HepG2 (cell line): Measurements from ENCODE around the gene DMPK. TPM values are rescaled to one million over a fixed set of nuclear protein-coding genes. Genes with fewer than 3 reads are reported as not detected.
A peak's percentile ranks its signal among the peaks of the same experiment; 100 is the strongest.

ENCODE experiments used
- BCL6 ChIP-seq: IDR thresholded peaks from 2 replicates; pipeline ENCODE4 v1.6.1; 2016; ENCODE audit warnings: missing genetic modification reagents, missing compliant biosample characterization
- CERS6 ChIP-seq: sonication (generic); formaldehyde crosslinking; IDR thresholded peaks from 2 replicates; pipeline ENCODE4 v1.5.0; 2020; ENCODE audit warnings: missing genetic modification reagents
- CHD4 ChIP-seq: fragments of 200-600 bp; sonication (generic); IDR thresholded peaks from 2 replicates; pipeline ENCODE4 v1.7.0; 2017; ENCODE audit warnings: mild to moderate bottlenecking, low read length, borderline replicate concordance
- FOXK2 ChIP-seq: fragments of 450-650 bp; IDR thresholded peaks from 2 replicates; pipeline ENCODE4 v1.6.1; 2016
- HNRNPK ChIP-seq: fragments of 200-400 bp; formaldehyde crosslinking; IDR thresholded peaks from 2 replicates; pipeline ENCODE4 v1.6.1; 2018; ENCODE audit warnings: low read length, low read depth, moderate library complexity, mild to moderate bottlenecking; ENCODE audit not compliant: poor library complexity, severe bottlenecking
- HOXD1 ChIP-seq: sonication (generic); formaldehyde crosslinking; IDR thresholded peaks from 2 replicates; pipeline ENCODE4 v1.5.0; 2020; ENCODE audit warnings: missing genetic modification reagents
- MED1 ChIP-seq: sonication (generic); formaldehyde crosslinking; IDR thresholded peaks from 2 replicates; pipeline ENCODE4 v1.4.0; 2020; ENCODE audit warnings: missing genetic modification reagents
- PAX8 ChIP-seq: sonication (generic); formaldehyde crosslinking; IDR thresholded peaks from 2 replicates; pipeline ENCODE4 v1.8.0; 2022; ENCODE audit warnings: mild to moderate bottlenecking, missing genetic modification reagents, borderline replicate concordance
- RFXAP ChIP-seq: sonication (generic); formaldehyde crosslinking; IDR thresholded peaks from 2 replicates; pipeline ENCODE4 v1.4.0; 2020; ENCODE audit warnings: missing genetic modification reagents, borderline replicate concordance
- RXRB ChIP-seq: IDR thresholded peaks from 2 replicates; pipeline ENCODE4 v1.6.1; 2016; ENCODE audit warnings: borderline replicate concordance, missing genetic modification reagents, missing compliant biosample characterization
- SALL1 ChIP-seq: sonication (generic); formaldehyde crosslinking; IDR thresholded peaks from 2 replicates; pipeline ENCODE4 v1.8.0; 2022; ENCODE audit warnings: mild to moderate bottlenecking, missing genetic modification reagents
- TMF1 ChIP-seq: sonication (generic); formaldehyde crosslinking; IDR thresholded peaks from 2 replicates; pipeline ENCODE4 v1.8.1; 2022; ENCODE audit warnings: low read depth, missing genetic modification reagents
- ZBTB14 ChIP-seq: sonication (generic); formaldehyde crosslinking; IDR thresholded peaks from 2 replicates; pipeline ENCODE4 v1.4.0; 2020; ENCODE audit warnings: missing genetic modification reagents
- ZNF3 ChIP-seq: IDR thresholded peaks from 2 replicates; pipeline ENCODE4 v1.7.0; 2017; ENCODE audit warnings: inconsistent platforms
- ZNF317 ChIP-seq: sonication (generic); formaldehyde crosslinking; IDR thresholded peaks from 2 replicates; pipeline ENCODE4 v1.5.0; 2020; ENCODE audit warnings: mild to moderate bottlenecking, missing genetic modification reagents
- ZNF367 ChIP-seq: sonication (generic); formaldehyde crosslinking; IDR thresholded peaks from 2 replicates; pipeline ENCODE4 v1.4.0; 2020; ENCODE audit warnings: missing genetic modification reagents, borderline replicate concordance
- ZNF569 ChIP-seq: sonication (generic); formaldehyde crosslinking; IDR thresholded peaks from 2 replicates; pipeline ENCODE4 v1.5.0; 2020; ENCODE audit warnings: mild to moderate bottlenecking, missing genetic modification reagents, moderate library complexity, borderline replicate concordance
- ZNF652 ChIP-seq: IDR thresholded peaks from 2 replicates; pipeline ENCODE4 v1.6.1; 2016; ENCODE audit warnings: low read depth, borderline replicate concordance
- ZNF670 ChIP-seq: sonication (generic); formaldehyde crosslinking; IDR thresholded peaks from 2 replicates; pipeline ENCODE4 v1.8.0; 2022; ENCODE audit warnings: mild to moderate bottlenecking, missing genetic modification reagents, borderline replicate concordance
- ZNF713 ChIP-seq: sonication (generic); formaldehyde crosslinking; IDR thresholded peaks from 2 replicates; pipeline ENCODE4 v1.4.0; 2020; ENCODE audit warnings: mild to moderate bottlenecking, missing genetic modification reagents
- ZNF720 ChIP-seq: sonication (generic); formaldehyde crosslinking; IDR thresholded peaks from 2 replicates; pipeline ENCODE4 v1.4.0; 2020; ENCODE audit warnings: missing genetic modification reagents
- ZNF766 ChIP-seq: sonication (generic); formaldehyde crosslinking; IDR thresholded peaks from 2 replicates; pipeline ENCODE4 v1.5.0; 2020; ENCODE audit warnings: missing genetic modification reagents, borderline replicate concordance
- polyA plus RNA-seq, 8 experiments: library from polyadenylated mRNA; depleted of rRNA in 3 of 8; stranded (reverse) in 7 of 8; unstranded in 1 of 8; fragments of >200 nt; fragmentation: Illumina TruSeq in 4 of 8; extraction: Trizol in 4 of 8; gene quantifications; 2 replicates each; pipeline versions ENCODE4 v1.2.1 to v1.2.3, GENCODE V29; 2011 to 2016; ENCODE audit warnings: low read depth in 4 of 8, missing spikeins in 1 of 8, mixed read lengths in 1 of 8; ENCODE audit not compliant: insufficient read depth in 1 of 8
- total RNA-seq, 5 experiments: library from RNA; depleted of rRNA; stranded (reverse); fragments of >200 nt; fragmentation: Illumina TruSeq; extraction: Trizol; gene quantifications; 2 replicates each; pipeline ENCODE4 v1.2.3, GENCODE V29; 2016; ENCODE audit warnings: low read depth in 1 of 5
- TF ChIP-seq, protein P1 (sequence below): sonication (generic); formaldehyde crosslinking; IDR thresholded peaks from 2 replicates; pipeline ENCODE4 v1.5.0; 2020; ENCODE audit warnings: mild to moderate bottlenecking, missing genetic modification reagents, borderline replicate concordance
- TF ChIP-seq, protein P2 (sequence below): sonication (generic); formaldehyde crosslinking; IDR thresholded peaks from 2 replicates; pipeline ENCODE4 v1.5.0; 2020; ENCODE audit warnings: missing genetic modification reagents
- TF ChIP-seq, protein P3 (sequence below): sonication (generic); formaldehyde crosslinking; IDR thresholded peaks from 2 replicates; pipeline ENCODE4 v1.4.0; 2020; ENCODE audit warnings: missing genetic modification reagents, low read depth, mild to moderate bottlenecking, borderline replicate concordance

Gene DMPK
- total and polyA plus RNA-seq, 2 of the 13 experiments (the other 11 are each of a cell fraction or from before 2014, with no cell fraction given): 5.3 to 8.8 TPM

DNA sequence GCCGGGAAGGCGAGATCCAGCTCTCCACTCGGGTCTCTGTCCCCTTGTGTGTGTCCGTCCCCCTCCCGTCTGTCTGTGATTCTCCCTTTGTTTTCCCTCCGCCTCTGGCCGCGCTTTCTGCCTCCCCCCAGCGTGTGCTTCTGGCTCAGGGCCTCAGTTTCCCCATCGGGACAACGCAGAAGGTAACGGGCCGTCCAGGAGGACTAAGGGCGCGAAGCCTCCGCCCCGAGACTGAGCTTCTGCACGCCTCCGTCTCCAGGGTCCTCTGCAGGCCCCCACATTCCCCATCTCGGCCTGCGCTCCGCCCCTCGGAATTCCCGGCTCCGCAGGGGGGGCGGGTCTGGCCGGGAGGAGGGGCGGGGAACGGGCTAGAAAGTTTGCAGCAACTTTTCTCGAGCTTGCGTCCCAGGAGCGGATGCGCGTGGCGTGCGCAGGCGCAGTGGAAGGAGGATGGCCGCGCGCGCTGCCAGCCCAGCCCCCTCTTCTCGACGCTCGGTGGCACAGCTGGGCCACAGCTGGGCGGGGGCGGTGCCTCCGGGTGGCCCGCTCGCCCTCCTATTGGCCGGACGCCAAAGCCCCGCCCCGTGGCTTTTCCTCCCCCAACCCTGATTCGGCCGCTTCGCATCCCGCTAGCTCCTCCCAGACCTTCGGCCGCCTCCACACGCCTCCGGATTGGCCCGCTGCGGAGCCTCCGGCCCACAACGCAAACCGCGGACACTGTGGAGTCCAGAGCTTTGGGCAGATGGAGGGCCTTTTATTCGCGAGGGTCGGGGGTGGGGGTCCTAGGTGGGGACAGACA is 13.1 kb downstream of the DMPK start, which contains the start of gene SIX5 (continued):
- TF ChIP-seq, protein P1, sequence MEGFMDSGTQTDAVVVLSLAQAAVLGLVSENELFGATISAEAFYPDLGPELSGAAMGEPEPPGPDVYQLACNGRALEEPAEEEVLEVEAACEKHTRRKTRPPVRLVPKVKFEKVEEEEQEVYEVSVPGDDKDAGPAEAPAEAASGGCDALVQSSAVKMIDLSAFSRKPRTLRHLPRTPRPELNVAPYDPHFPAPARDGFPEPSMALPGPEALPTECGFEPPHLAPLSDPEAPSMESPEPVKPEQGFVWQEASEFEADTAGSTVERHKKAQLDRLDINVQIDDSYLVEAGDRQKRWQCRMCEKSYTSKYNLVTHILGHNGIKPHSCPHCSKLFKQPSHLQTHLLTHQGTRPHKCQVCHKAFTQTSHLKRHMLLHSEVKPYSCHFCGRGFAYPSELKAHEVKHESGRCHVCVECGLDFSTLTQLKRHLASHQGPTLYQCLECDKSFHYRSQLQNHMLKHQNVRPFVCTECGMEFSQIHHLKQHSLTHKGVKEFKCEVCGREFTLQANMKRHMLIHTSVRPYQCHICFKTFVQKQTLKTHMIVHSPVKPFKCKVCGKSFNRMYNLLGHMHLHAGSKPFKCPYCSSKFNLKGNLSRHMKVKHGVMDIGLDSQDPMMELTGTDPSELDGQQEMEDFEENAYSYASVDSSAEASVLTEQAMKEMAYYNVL: no peak
- TF ChIP-seq ZNF3 (CRISPR knock-in tag) (no peak), ZNF652 (no peak), ZNF569 (CRISPR knock-in tag) (no peak), ZNF317 (CRISPR knock-in tag) (no peak), ZNF670 (CRISPR knock-in tag) (no peak), ZBTB14 (CRISPR knock-in tag) (peak; percentile 78), RFXAP (CRISPR knock-in tag) (peak; percentile 86; the same call in 1 of the 2 replicates), ZNF367 (CRISPR knock-in tag) (no peak), ZNF766 (CRISPR knock-in tag) (peak; percentile 65; the same call in 1 of the 2 replicates), BCL6 (peak; percentile 72), SALL1 (CRISPR knock-in tag) (peak; percentile 75; the same call in 1 of the 2 replicates), HOXD1 (CRISPR knock-in tag) (peak; percentile 54; the same call in 1 of the 2 replicates), CERS6 (CRISPR knock-in tag) (no peak), ZNF713 (no peak), PAX8 (no peak), RXRB (CRISPR knock-in tag) (peak; percentile 65; the same call in 1 of the 2 replicates), TMF1 (CRISPR knock-in tag) (no peak), CHD4 (no peak), HNRNPK (peak; percentile 100), FOXK2 (no peak), MED1 (CRISPR knock-in tag) (peak; percentile 80), ZNF720 (no peak)
- TF ChIP-seq, protein P2, sequence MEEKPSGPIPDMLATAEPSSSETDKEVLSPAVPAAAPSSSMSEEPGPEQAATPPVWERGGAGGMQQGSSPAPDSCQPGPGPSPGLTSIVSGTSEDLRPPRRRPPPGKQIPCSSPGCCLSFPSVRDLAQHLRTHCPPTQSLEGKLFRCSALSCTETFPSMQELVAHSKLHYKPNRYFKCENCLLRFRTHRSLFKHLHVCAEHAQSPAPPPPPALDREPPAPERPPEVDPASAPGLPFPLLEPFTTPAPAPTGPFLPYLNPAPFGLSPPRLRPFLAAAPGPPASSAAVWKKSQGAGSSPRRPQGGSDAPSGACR: no peak
- TF ChIP-seq, protein P3, sequence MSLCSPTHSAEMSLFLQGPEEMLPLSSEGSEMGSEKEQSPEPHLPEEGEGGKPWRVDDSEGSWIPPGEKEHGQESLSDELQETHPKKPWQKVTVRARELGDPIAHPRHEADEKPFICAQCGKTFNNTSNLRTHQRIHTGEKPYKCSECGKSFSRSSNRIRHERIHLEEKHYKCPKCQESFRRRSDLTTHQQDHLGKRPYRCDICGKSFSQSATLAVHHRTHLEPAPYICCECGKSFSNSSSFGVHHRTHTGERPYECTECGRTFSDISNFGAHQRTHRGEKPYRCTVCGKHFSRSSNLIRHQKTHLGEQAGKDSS: peak; percentile 17; the same call in 1 of the 2 replicates
